ENCODE results near the gene TUT1.
"Not testable (repeated sequence)": the region's sequence is repeated elsewhere in the genome, so short reads cannot be mapped to it uniquely, and the experiment has no call there.

TUT1 gene

GRCh38 chr11:62575156-62575555, 16.2 kb downstream of the TUT1 start:
- no peak for DNase-seq

- no peak for DNase-seq
Measured at GRCh38 chr11:62574363-62575071, 16.8 kb downstream of the TUT1 start.

- peak; percentile 99 for DNase-seq
Measured at GRCh38 chr11:62573592-62574362, 17.5 kb downstream of the TUT1 start, which contains the start of gene EEF1G. Gene EEF1G (minus strand): TSS chr11:62573891. CDS start chr11:62573842, 49 bp downstream.

- peak; percentile 19 for DNase-seq
Measured at GRCh38 chr11:62573006-62573591, 18.2 kb downstream of the TUT1 start.

GRCh38 chr11:62572431-62572830, 18.9 kb downstream of the TUT1 start:
- no peak for DNase-seq

GRCh38 chr11:62571493-62571892, 19.8 kb downstream of the TUT1 start:
- DNase-seq, result not testable (repeated sequence)

- DNase-seq, result not testable (repeated sequence)
Measured at GRCh38 chr11:62570903-62571302, 20.4 kb downstream of the TUT1 start.

- DNase-seq, result no peak
Measured at GRCh38 chr11:62569611-62570010, 21.7 kb downstream of the TUT1 start.

- no peak for DNase-seq
Measured at GRCh38 chr11:62567018-62567633, 24.2 kb downstream of the TUT1 start.

GRCh38 chr11:62566247-62566646, 25.1 kb downstream of the TUT1 start:
- no peak for DNase-seq

- no peak for DNase-seq
Measured at GRCh38 chr11:62565100-62565802, 26.1 kb downstream of the TUT1 start.

- not testable (repeated sequence) for DNase-seq
Measured at GRCh38 chr11:62561677-62562230, 29.6 kb downstream of the TUT1 start.

GRCh38 chr11:62560566-62561103, 30.7 kb downstream of the TUT1 start:
- DNase-seq, result peak; percentile 40

- DNase-seq, result not testable (repeated sequence)
Measured at GRCh38 chr11:62559626-62560025, 31.7 kb downstream of the TUT1 start.

- no peak for DNase-seq
Measured at GRCh38 chr11:62559204-62559603, 32.1 kb downstream of the TUT1 start.

- no peak for DNase-seq
Measured at GRCh38 chr11:62558669-62559068, 32.7 kb downstream of the TUT1 start.

- DNase-seq, result no peak
Measured at GRCh38 chr11:62556875-62557631, 34.3 kb downstream of the TUT1 start.

- peak; percentile 66 for DNase-seq
Measured at GRCh38 chr11:62556108-62556874, 35.0 kb downstream of the TUT1 start.

- DNase-seq, result no peak
Measured at GRCh38 chr11:62555464-62556107, 35.7 kb downstream of the TUT1 start.

Measured in midbrain (tissue), 1 donor.